Bronchial epithelial cell (primary cell): ENCODE results near the gene PRMT3. TPM values are rescaled to one million over a fixed set of nuclear protein-coding genes. Genes with fewer than 3 reads are reported as not detected.

Source experiments
- DNase-seq: peaks from one replicate; pipeline ENCODE4 v3.0.0-alpha.2; 2010; ENCODE audit warnings: low read depth
- FAIRE-seq: peaks from 2 replicates; lab custom pipeline; 2011; peaks lifted over from hg19 to GRCh38; lab: Jason Lieb, UNC
- H3K27me3 ChIP-seq: 2 replicates; pipeline ENCODE4 v1.5.1; 2011; ENCODE audit warnings: low read length; ENCODE audit not compliant: control insufficient read depth, insufficient read depth
- H3K36me3 ChIP-seq: 2 replicates; pipeline ENCODE4 v1.5.1; 2011; ENCODE audit warnings: low read length; ENCODE audit not compliant: control insufficient read depth, insufficient read depth
- H3K4me3 ChIP-seq: 2 replicates; pipeline ENCODE4 v1.5.1; 2011; ENCODE audit warnings: mild to moderate bottlenecking, low read depth, low read length, control low read depth
- CTCF ChIP-seq: IDR thresholded peaks from 2 replicates; pipeline ENCODE4 v1.5.1; 2011; ENCODE audit warnings: mild to moderate bottlenecking, moderate library complexity, low read length, control low read depth, inconsistent platforms; ENCODE audit not compliant: insufficient read depth, severe bottlenecking
- total RNA-seq: library from RNA; depleted of rRNA; stranded (reverse); fragments of >200 nt; gene quantifications from 2 replicates; pipeline ENCODE4 v1.2.1, GENCODE V29; 2014

Gene PRMT3
- total RNA-seq, 1 donor from 2014 or later, result 26.9 TPM

GRCh38 chr11:20388096-20389055 is 860 bp downstream of the PRMT3 start:
- FAIRE-seq (no peak), DNase-seq (peak; percentile 15)
- TF ChIP-seq CTCF, result no peak

GRCh38 chr11:20397281-20397680 is 9.8 kb downstream of the PRMT3 start:
- no peaks in the 10 kb centered on the region for H3K27me3 ChIP-seq
- DNase-seq (peak; percentile 51), FAIRE-seq (peak; percentile 7)
- peaks cover 5% of the 10 kb centered on the region for H3K36me3 ChIP-seq
- H3K4me3 ChIP-seq, result no peak overlapping the region
- peak; percentile 67 for TF ChIP-seq CTCF

More at GRCh38 chr11:20388096-20389055, 860 bp downstream of the PRMT3 start:
- Histone ChIP-seq H3K4me3 (peak overlapping the region; percentile 95), H3K36me3 (peaks cover 1% of the 10 kb centered on the region), H3K27me3 (no peaks in the 10 kb centered on the region)

GRCh38 chr11:20399498-20399897 is 12.0 kb downstream of the PRMT3 start:
- no peak for TF ChIP-seq CTCF
- no peak for FAIRE-seq
- Histone ChIP-seq H3K27me3 (no peaks in the 10 kb centered on the region), H3K36me3 (peaks cover 5% of the 10 kb centered on the region), H3K4me3 (no peak overlapping the region)
- no peak for DNase-seq

GRCh38 chr11:20403059-20403458 is 15.5 kb downstream of the PRMT3 start:
- Histone ChIP-seq H3K27me3 (no peaks in the 10 kb centered on the region), H3K4me3 (no peak overlapping the region), H3K36me3 (peaks cover 1% of the 10 kb centered on the region)
- FAIRE-seq (no peak), DNase-seq (no peak)
- no peak for TF ChIP-seq CTCF

- H3K36me3 ChIP-seq, result peaks cover 1% of the 10 kb centered on the region
- no peak overlapping the region for H3K4me3 ChIP-seq
- no peak for TF ChIP-seq CTCF
- FAIRE-seq (no peak), DNase-seq (no peak)
- no peaks in the 10 kb centered on the region for H3K27me3 ChIP-seq
Measured at GRCh38 chr11:20406484-20406883, 19.0 kb downstream of the PRMT3 start.

GRCh38 chr11:20407344-20407743 is 19.8 kb downstream of the PRMT3 start:
- TF ChIP-seq CTCF, result no peak
- no peak for DNase-seq
- no peaks in the 10 kb centered on the region for H3K36me3 ChIP-seq
- no peak for FAIRE-seq
- H3K4me3 ChIP-seq, result no peak overlapping the region
- H3K27me3 ChIP-seq, result no peaks in the 10 kb centered on the region
